Measurements from ENCODE around the gene PIK3R6. TPM values are rescaled to one million over a fixed set of nuclear protein-coding genes. Genes with fewer than 3 reads are reported as not detected.

Gene PIK3R6
- total and polyA plus RNA-seq, 8 donors = 1.6 to 4.3 (median 2.0) TPM

GRCh38 chr17:8792646-8793045 is 74.8 kb downstream of the PIK3R6 start:
- Histone ChIP-seq H3K4me3 (no peak overlapping the region), H3K9me3 (peaks cover 0 to 7% of the 10 kb centered on the region in 2 donors), H3K4me1 (peaks cover 0 to 26% of the 10 kb centered on the region in 2 donors), H3K27me3 (peaks cover 0 to 36% of the 10 kb centered on the region in 2 donors), H3K36me3 (no peaks in the 10 kb centered on the region), H3K27ac (peak overlapping the region in 1 of 2 donors; percentile 61)
- ATAC-seq = no peak
- DNase-seq = no peak
- TF ChIP-seq, protein P1, sequence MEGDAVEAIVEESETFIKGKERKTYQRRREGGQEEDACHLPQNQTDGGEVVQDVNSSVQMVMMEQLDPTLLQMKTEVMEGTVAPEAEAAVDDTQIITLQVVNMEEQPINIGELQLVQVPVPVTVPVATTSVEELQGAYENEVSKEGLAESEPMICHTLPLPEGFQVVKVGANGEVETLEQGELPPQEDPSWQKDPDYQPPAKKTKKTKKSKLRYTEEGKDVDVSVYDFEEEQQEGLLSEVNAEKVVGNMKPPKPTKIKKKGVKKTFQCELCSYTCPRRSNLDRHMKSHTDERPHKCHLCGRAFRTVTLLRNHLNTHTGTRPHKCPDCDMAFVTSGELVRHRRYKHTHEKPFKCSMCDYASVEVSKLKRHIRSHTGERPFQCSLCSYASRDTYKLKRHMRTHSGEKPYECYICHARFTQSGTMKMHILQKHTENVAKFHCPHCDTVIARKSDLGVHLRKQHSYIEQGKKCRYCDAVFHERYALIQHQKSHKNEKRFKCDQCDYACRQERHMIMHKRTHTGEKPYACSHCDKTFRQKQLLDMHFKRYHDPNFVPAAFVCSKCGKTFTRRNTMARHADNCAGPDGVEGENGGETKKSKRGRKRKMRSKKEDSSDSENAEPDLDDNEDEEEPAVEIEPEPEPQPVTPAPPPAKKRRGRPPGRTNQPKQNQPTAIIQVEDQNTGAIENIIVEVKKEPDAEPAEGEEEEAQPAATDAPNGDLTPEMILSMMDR (IDR thresholded peaks at IDR 0.05) = no peak
- intact Hi-C loops (cut with DNase I) = no loop called here

DNA sequence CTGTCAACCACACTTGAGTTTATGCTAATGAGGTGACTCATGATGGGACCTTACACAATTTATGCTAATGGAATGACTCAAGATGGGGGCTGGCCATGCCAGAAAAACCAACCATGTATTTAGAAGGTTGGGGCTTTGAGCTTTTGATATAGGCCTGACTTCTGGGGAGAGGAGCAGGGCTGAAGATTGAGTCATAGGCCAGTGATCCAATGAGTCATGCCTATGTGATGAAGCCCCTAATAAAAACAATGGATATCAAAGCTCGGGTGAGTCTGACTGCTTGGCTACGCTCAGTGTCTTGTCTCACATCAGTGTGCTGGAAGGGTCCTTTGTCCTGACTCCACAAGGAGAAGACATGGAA is 75.6 kb downstream of the PIK3R6 start:
- Histone ChIP-seq H3K36me3 (no peaks in the 10 kb centered on the region), H3K4me1 (peaks cover 0 to 26% of the 10 kb centered on the region in 2 donors), H3K9me3 (peaks cover 0 to 7% of the 10 kb centered on the region in 2 donors), H3K27me3 (peaks cover 0 to 32% of the 10 kb centered on the region in 2 donors), H3K4me3 (no peak overlapping the region), H3K27ac (peak overlapping the region in 1 of 2 donors; percentile 61)
- ATAC-seq (no peak), DNase-seq (no peak)
- intact Hi-C loops (cut with DNase I) = no loop called here
- TF ChIP-seq, protein P1 (IDR thresholded peaks at IDR 0.05) = no peak

GRCh38 chr17:8791248-8791909 is 76.1 kb downstream of the PIK3R6 start:
- Histone ChIP-seq H3K27ac (no peak overlapping the region), H3K9me3 (peaks cover 0 to 7% of the 10 kb centered on the region in 2 donors), H3K36me3 (no peaks in the 10 kb centered on the region), H3K4me3 (no peak overlapping the region), H3K27me3 (peaks cover 0 to 36% of the 10 kb centered on the region in 2 donors), H3K4me1 (peaks cover 0 to 26% of the 10 kb centered on the region in 2 donors)
- TF ChIP-seq, protein P1 (IDR thresholded peaks at IDR 0.05) = no peak
- DNase-seq (no peak), ATAC-seq (no peak)
- intact Hi-C loops (cut with DNase I) = no loop called here

- ATAC-seq = peak; percentile 61
- H3K4me1 ChIP-seq = peaks cover 0 to 24% of the 10 kb centered on the region in 2 donors
- TF ChIP-seq, protein P1 (IDR thresholded peaks at IDR 0.05) = no peak
- H3K27me3 ChIP-seq = peaks cover 3 to 37% of the 10 kb centered on the region in 2 donors
- intact Hi-C loops (cut with DNase I) = loop anchor here in 1 of 2 donors (10.0 kb wide), 1 partner anchor 375 kb away; no protein-coding TSS in a partner anchor
- H3K4me3 ChIP-seq = no peak overlapping the region
- H3K9me3 ChIP-seq = peaks cover 0 to 7% of the 10 kb centered on the region in 2 donors
- H3K27ac ChIP-seq = no peak overlapping the region
- DNase-seq = no peak
- H3K36me3 ChIP-seq = no peaks in the 10 kb centered on the region
These were observed 77.7 kb downstream of the PIK3R6 start for GRCh38 chr17:8789743-8790142.

DNA sequence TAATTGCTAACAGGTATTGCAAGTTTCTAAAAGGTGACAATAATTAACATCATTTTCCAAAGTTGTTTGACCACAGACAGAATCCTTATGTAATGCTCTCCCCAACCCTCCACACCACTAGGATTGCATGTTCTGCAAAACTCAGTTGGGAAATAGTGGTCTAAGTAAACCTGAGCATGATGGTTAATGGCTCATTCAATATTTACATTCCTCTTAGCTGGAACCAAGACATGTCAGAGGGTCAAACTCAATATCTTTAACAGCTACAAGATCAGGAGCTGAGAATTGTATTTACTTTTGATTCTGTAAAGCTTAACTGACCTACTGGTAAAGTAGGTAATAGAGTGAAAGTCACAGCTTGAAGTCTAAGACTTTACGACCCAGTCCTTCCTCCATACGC is 78.5 kb downstream of the PIK3R6 start:
- H3K36me3 ChIP-seq = no peaks in the 10 kb centered on the region
- TF ChIP-seq, protein P1 (IDR thresholded peaks at IDR 0.05) = no peak
- no peak overlapping the region for H3K4me3 ChIP-seq
- intact Hi-C loops (cut with DNase I) = loop anchor here in 1 of 2 donors (10.0 kb wide), 1 partner anchor 374 kb away; no protein-coding TSS in a partner anchor
- peaks cover 0 to 17% of the 10 kb centered on the region in 2 donors for H3K4me1 ChIP-seq
- peaks cover 3 to 33% of the 10 kb centered on the region in 2 donors for H3K27me3 ChIP-seq
- DNase-seq = peak in 1 of 4 donors; percentile 25
- peaks cover 0 to 7% of the 10 kb centered on the region in 2 donors for H3K9me3 ChIP-seq
- ATAC-seq = peak; percentile 83
- no peak overlapping the region for H3K27ac ChIP-seq

Data from left lung (tissue), 10 donors.